ENCODE measurements around the gene ABCA2. TPM values are rescaled to one million over a fixed set of nuclear protein-coding genes. Genes with fewer than 3 reads are reported as not detected.

Gene ABCA2
- total RNA-seq, 1 experiment from 2014 or later: 22.4 TPM

GRCh38 chr9:137021979-137022661 is 5.9 kb downstream of the ABCA2 start:
- Histone ChIP-seq H4K5ac (ENCODE audit: insufficient read length, low read depth, low read length) (no peak overlapping the region), H3K9ac (ENCODE audit: extremely low read depth, insufficient read length, low read length) (no peak overlapping the region), H2AK5ac (ENCODE audit: insufficient read length, low read length) (no peak overlapping the region), H2BK5ac (ENCODE audit: insufficient read length, low read length) (no peak overlapping the region), H2BK12ac (ENCODE audit: insufficient read length, low read depth, low read length) (no peak overlapping the region), H3K14ac (ENCODE audit: insufficient read depth, low read length) (no peak overlapping the region), H2BK20ac (ENCODE audit: low read depth, low read length, poor library complexity, severe bottlenecking) (no peak overlapping the region), H3K79me1 (ENCODE audit: insufficient read depth, low read depth, low read length, poor library complexity, severe bottlenecking) (no peaks in the 10 kb centered on the region), H4K8ac (replicated peaks; ENCODE audit: insufficient read length, low read depth, low read length) (no peak overlapping the region), H3K23me2 (ENCODE audit: insufficient read length, low read depth, low read length, poor library complexity, severe bottlenecking) (peaks cover under 1% of the 10 kb centered on the region), H3K27ac (ENCODE audit: insufficient read length, low read depth, low read length) (no peak overlapping the region), H3K27me3 (ENCODE audit: insufficient read depth, low read length) (no peaks in the 10 kb centered on the region), H3K18ac (ENCODE audit: insufficient read length, low read depth, low read length) (no peak overlapping the region), H3K4me1 (ENCODE audit: insufficient read depth, low read length) (no peaks in the 10 kb centered on the region), H3T11ph (ENCODE audit: low read length) (no peak overlapping the region), H4K91ac (ENCODE audit: insufficient read length, low read depth, low read length) (no peak overlapping the region), H3K79me2 (ENCODE audit: insufficient read depth, low read length) (no peaks in the 10 kb centered on the region), H4K20me1 (ENCODE audit: control insufficient read depth, insufficient read depth, insufficient read length) (no peaks in the 10 kb centered on the region), H3K4ac (ENCODE audit: low read depth, low read length) (no peak overlapping the region), H3K4me2 (ENCODE audit: insufficient read depth, insufficient read length, low read length) (no peak overlapping the region), H2BK15ac (ENCODE audit: low read depth, low read length) (no peak overlapping the region), H2AFZ (ENCODE audit: low read length) (no peak overlapping the region), H3K23ac (ENCODE audit: insufficient read length, low read depth, low read length) (no peak overlapping the region), H2BK120ac (ENCODE audit: low read depth, low read length, poor library complexity, severe bottlenecking) (no peak overlapping the region), H3K56ac (ENCODE audit: insufficient read length, low read depth, low read length) (no peak overlapping the region), H3K9me3 (ENCODE audit: control insufficient read depth, low read depth, low read length) (no peaks in the 10 kb centered on the region)
- peak; percentile 98 for DNase-seq
- no peak overlapping the region for H3K27ac Mint-ChIP-seq
- H3K4me3 Mint-ChIP-seq: peak overlapping the region in 1 of 2 experiments; percentile 38; a peak in 1 of 5 replicates
- peaks cover 2 to 10% of the 10 kb centered on the region in 2 experiments; a peak in 3 of 4 replicates for H3K4me1 Mint-ChIP-seq
- WGBS (ENCODE audit: extremely low coverage, insufficient read length, low lambda C conversion rate): no CpG with 5 or more reads among the region's 30 CpGs
- H3K9me3 Mint-ChIP-seq: no peaks in the 10 kb centered on the region
- H3K36me3 Mint-ChIP-seq (ENCODE audit: insufficient read depth in 1 of 3, low read depth in 3 of 3): peaks cover 0 to 2% (median under 1%) of the 10 kb centered on the region in 3 experiments; a peak in 3 of 7 replicates
- H3K27me3 Mint-ChIP-seq (ENCODE audit: low read depth): peaks cover 8% of the 10 kb centered on the region
- TF ChIP-seq CTCF (conservative IDR thresholded peaks at IDR 0.05): no peak

All from H9 (cell line).